ENCODE measurements around the gene UBR3.
A peak's percentile ranks its signal among the peaks of the same experiment; 100 is the strongest.
"Not testable (repeated sequence)": the region's sequence is repeated elsewhere in the genome, so short reads cannot be mapped to it uniquely, and the experiment has no call there.

UBR3 gene

GRCh38 chr2:169867579-169867978 is 40.3 kb downstream of the UBR3 start:
- DNase-seq: no peak

DNA sequence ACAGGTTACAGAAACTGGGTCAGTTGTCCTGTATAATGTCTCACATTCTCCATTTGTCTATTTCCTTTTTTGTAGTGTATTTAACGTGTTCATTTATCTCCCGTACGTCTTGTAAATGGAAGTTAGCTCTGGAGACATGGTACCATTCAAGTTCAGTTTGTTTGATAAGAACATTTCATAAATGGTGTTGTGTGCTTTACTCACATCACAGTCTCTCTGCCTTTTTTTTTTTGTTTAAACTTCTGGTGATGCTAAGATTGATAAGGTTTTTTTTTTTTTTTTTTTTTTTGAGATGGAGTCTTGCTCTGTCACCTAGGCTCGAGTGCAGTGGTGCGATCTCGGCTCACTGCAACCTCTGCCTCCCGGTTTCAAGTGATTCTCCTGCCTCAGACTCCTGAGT is 41.7 kb downstream of the UBR3 start:
- DNase-seq: no peak

DNA sequence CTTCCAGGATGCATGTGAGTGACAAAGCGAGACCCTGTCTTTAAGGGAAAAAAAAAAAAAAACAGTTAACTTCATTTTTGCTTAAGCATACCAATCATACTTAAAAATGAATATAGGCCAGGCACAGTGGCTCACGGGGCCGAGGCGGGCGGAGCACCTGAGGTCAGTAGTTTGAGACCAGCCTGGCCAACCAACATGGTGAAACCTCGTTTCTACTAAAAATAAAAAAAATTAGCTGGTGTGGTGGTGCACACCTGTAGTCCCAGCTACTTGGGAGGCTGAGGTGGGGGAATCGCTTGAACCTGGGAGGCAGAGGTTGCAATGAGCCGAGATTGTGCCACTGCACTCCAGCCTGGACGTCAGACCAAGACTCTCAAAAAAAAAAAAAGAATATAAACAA is 44.1 kb downstream of the UBR3 start:
- not testable (repeated sequence) for DNase-seq

DNA sequence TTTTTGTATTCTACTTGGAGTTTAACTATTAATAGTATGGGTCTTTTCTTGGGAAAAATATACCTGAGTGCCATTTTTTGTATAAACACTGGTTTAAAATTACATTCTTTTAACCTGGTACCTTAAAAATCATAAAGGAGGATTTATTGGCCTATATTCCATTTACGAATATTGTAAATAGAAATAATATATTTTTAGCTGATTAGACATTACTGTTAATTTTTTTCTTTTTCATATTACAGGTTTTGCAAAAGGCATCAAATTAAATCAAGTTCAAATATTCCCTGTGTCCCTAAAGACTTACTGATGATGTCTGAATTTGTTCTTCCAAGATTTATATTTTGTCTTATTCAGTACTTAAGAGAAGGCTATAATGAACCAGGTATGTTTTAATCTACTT is 44.7 kb downstream of the UBR3 start:
- DNase-seq: no peak

- DNase-seq: no peak
These were observed 50.1 kb downstream of the UBR3 start for GRCh38 chr2:169877398-169877797.

GRCh38 chr2:169887120-169887519 is 59.9 kb downstream of the UBR3 start:
- no peak for DNase-seq

GRCh38 chr2:169891593-169892298 is 64.5 kb downstream of the UBR3 start:
- DNase-seq: no peak

DNA sequence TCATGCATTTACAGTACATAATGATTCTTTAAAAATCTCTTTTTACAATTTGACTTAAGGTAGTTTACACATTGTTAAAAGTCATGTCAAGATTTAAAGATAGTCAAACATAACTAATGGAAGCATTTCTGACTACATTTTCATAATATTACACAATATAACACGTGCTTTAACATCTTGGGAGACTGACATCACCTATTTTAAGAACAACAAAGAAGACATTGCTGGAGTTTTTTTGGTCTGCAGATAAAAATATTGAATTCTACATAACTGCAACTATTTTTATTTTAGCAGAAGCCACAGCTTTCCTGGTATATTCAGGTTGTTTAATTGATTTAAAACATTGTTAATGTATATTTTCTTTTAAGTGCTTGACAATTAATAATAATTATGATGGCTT is 65.7 kb downstream of the UBR3 start:
- DNase-seq: no peak

DNA sequence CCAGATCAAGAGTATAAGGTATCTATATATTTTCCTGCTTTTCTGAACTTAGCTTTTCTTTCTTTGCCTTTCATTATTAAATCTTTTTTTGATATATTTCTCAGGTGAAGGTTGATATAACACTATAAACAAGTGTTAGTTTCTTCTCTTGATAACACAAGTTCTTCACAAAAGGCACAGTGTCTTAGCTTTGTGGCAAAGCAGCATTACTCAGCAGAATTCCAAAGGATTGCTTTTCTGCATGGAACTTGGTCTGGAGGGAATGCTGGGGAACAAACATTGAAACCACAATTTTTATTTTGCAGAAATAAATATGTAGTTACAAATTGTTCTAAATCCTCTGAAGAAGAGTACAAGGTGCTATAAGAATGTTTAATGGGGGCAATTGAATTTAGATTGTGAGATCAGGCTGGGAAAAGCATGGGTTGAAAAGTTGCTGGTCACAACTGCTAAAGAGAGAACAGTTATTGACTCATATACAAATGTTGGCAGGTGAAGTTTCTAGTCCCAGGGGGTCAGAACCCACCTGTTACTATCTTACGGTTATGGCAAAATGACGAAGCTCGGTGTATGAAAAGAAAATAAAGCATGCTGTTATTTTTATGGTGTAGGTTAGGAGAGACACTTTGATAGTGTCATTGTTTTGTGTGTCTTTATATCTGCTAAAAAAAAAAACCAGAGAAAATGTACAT is 68.2 kb downstream of the UBR3 start:
- no peak for DNase-seq

GRCh38 chr2:169897834-169898233 is 70.6 kb downstream of the UBR3 start:
- DNase-seq: no peak

- DNase-seq: not testable (repeated sequence)
These were observed 72.8 kb downstream of the UBR3 start for GRCh38 chr2:169900103-169900502.

DNA sequence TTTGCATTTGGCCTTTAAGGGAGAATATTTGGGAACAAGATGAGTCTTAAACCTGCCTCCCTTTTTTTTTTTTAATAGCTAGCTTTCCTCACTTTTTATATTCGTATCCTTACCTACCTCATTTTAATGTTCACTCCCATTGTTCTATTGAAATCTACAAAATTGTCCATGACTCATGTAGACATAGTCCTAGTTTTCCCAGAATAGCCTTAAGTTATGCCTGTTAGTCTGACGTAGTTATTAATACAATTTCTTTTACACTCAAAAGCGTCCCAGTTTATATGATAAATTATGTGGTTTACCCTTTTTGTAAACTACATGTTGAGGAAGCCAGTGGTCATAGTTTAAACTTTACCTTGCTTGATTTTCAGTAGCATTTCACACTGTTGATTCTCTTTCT is 73.4 kb downstream of the UBR3 start:
- no peak for DNase-seq

DNA sequence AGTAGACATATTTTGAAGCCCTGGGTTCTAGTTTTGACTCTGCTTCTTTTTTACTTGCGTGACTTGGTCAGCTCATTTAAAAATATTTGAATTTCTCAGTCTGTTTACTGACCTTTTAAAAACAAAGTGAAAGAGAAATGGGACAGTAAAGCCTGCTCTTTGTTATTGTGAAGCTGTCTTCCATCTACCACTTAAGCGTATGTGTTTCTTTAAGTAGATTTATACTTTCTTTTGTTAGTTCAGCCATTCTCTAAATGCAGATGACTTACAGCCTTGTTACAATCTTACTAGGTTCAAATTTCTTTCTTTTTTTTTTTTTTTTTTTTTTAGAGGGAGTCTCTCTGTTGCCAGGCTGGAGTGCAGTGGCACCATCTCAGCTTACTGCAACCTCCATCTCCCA is 79.5 kb downstream of the UBR3 start:
- no peak for DNase-seq

GRCh38 chr2:169909376-169909775 is 82.1 kb downstream of the UBR3 start:
- no peak for DNase-seq

GRCh38 chr2:169910109-169910799 is 83.0 kb downstream of the UBR3 start:
- DNase-seq: no peak

DNA sequence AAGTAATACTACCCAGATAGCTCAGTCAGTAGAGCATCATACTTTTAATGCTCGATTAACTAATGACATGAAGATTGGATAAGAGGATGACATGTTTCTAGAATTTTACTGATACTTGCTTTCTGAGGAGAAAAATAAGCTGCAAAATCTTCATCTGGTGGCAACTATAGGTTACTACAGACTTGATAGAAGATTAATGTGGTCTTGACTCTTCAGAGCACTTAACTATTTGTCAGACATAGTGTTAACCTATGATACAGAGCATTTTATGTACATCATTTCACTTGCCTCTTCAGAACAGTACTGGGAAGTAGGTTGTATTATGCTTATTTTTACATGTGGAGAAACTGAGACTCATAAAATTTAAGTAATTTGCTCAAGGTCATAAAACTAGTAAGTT is 83.9 kb downstream of the UBR3 start:
- DNase-seq: no peak

DNA sequence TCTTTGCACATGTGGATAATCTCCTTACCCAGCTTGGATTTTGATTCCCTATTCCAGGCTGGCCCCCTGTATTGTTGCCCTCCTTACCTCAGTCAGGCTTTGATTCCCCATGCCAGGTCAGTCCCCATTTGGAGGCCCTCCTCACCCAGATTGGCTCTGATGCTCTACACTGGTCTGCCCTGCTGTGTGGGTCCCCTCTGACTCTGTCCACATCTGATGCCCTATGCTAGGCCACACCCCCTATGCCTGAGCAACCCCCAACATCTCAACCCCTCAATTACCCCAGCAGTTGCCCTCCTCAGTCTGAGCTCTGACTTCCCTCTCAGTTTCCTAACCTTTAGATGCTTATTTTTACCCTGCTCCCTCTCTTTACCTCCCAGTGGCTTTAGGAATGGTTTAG is 89.4 kb downstream of the UBR3 start:
- no peak for DNase-seq

DNA sequence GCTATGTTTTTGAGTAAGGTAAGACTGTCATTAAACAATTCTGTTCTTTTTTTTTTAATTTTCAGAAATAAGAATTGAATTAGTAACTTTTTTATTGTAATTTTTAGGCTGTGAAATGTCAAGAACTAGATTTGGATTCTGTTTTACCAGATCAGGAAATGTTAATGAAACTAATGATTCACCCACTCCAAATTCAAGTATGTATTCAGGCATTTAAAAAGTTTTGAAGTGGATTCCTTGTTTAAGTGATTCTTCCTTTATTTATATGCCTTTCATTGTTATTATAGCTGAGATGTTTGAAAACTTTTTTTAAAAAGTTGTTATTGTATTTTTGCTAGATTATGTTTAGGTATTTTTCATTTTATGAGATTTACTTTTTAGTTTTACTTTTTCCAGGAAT is 96.7 kb downstream of the UBR3 start:
- DNase-seq: no peak

DNA sequence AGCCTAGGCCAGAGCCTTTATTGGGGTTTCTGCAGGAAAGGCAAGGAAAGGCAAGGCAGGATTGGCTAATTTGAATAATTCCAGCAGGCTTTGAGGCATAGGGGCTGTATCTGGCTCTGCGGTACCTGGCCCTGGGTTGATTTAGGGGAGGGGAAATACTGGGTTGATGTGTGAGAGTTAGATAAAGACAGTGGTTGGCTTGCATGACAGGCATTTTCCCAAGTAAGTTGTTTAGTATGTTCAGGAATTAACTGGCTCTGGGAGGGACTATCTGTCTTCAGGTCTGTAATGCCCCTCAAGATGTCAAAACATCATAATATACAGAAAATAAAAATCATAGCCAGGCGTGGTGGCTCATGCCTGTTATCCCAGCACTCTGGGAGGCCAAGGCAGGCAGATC is 98.7 kb downstream of the UBR3 start:
- DNase-seq: no peak

- DNase-seq: peak; percentile 0
These were observed 101.2 kb downstream of the UBR3 start for GRCh38 chr2:169928463-169928864.

- no peak for DNase-seq
These were observed 106.0 kb downstream of the UBR3 start for GRCh38 chr2:169933124-169933711.

- not testable (repeated sequence) for DNase-seq
These were observed 109.4 kb downstream of the UBR3 start for GRCh38 chr2:169936652-169937051.

- no peak for DNase-seq
These were observed 118.3 kb downstream of the UBR3 start for GRCh38 chr2:169945515-169945914.

DNA sequence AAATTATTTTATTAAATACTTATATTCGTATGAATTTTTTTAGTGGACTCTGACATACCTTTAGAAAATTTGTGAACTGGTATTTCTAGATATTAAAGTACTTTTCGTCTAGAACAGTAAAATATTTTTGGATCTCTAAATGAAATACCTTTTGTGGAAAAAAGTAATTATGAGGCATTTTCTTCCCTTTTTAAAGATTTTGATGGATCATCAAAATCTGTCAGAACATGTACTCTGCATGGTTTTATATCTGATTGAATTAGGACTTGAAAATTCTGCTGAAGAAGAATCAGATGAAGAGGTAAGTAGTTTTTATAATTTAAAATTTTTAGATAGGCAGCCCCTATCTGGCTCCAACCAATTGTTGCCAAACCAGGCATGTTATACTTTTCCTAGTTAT is 118.8 kb downstream of the UBR3 start:
- no peak for DNase-seq

All from NCI-H1417 treated with DMSO at 0.1 percent for 48 hours (cell line).